NOMO-1 treated with DMSO at 0.1 percent for 48 hours (cell line): Measurements from ENCODE around the gene CSTB.

ENCODE experiments used
- DNase-seq: peaks from one replicate; lab custom pipeline; 2025; ENCODE audit not compliant: unreplicated experiment; lab: John Stamatoyannopoulos, UW

Gene CSTB

GRCh38 chr21:43752758-43753438, 23.2 kb downstream of the CSTB start:
- DNase-seq, result no peak

- DNase-seq, result no peak
Observed at GRCh38 chr21:43751955-43752591, 24.0 kb downstream of the CSTB start.

GRCh38 chr21:43750339-43751033, 25.6 kb downstream of the CSTB start:
- DNase-seq, result no peak

- DNase-seq, result no peak
Observed at GRCh38 chr21:43749651-43750262, 26.4 kb downstream of the CSTB start.

- DNase-seq, result no peak
Observed at GRCh38 chr21:43748622-43749021, 27.5 kb downstream of the CSTB start.

GRCh38 chr21:43745772-43746517, 30.2 kb downstream of the CSTB start:
- no peak for DNase-seq

- no peak for DNase-seq
Observed at GRCh38 chr21:43744725-43745124, 31.4 kb downstream of the CSTB start.

GRCh38 chr21:43743947-43744346, 32.2 kb downstream of the CSTB start:
- DNase-seq, result no peak

- DNase-seq, result no peak
Observed at GRCh38 chr21:43741423-43742096, 34.5 kb downstream of the CSTB start.

- no peak for DNase-seq
Observed at GRCh38 chr21:43740497-43741156, 35.5 kb downstream of the CSTB start.

GRCh38 chr21:43739621-43740435, 36.3 kb downstream of the CSTB start:
- DNase-seq, result no peak

- DNase-seq, result no peak
Observed at GRCh38 chr21:43737158-43737950, 38.8 kb downstream of the CSTB start.

GRCh38 chr21:43736224-43736883, 39.8 kb downstream of the CSTB start:
- DNase-seq, result no peak

- no peak for DNase-seq
Observed at GRCh38 chr21:43735236-43736091, 40.6 kb downstream of the CSTB start.

GRCh38 chr21:43734928-43735229, 41.2 kb downstream of the CSTB start:
- no peak for DNase-seq

GRCh38 chr21:43734131-43734927, 41.8 kb downstream of the CSTB start:
- DNase-seq, result no peak
